IPS-18c (cell line): ENCODE results near the gene SLC25A48.
A peak's percentile ranks its signal among the peaks of the same experiment; 100 is the strongest.

Experiments
- H3K4me3 ChIP-seq: 2 replicates; pipeline ENCODE4 v1.7.0; 2013; ENCODE audit warnings: low read depth, mild to moderate bottlenecking, low read length, moderate library complexity; ENCODE audit not compliant: insufficient read depth
- H3K9me3 ChIP-seq: one replicate; pipeline ENCODE4 v1.6.1; 2013; ENCODE audit warnings: mild to moderate bottlenecking, low read length, moderate library complexity; ENCODE audit not compliant: control insufficient read depth, insufficient read depth

The SLC25A48 gene

GRCh38 chr5:135887447-135887864 lies 53.0 kb downstream of the SLC25A48 start:
- Histone ChIP-seq H3K9me3 (peaks cover 2% of the 10 kb centered on the region), H3K4me3 (0 out of 2 replicates have a peak overlapping the region, but pooled peaks have one; percentile 20)

DNA sequence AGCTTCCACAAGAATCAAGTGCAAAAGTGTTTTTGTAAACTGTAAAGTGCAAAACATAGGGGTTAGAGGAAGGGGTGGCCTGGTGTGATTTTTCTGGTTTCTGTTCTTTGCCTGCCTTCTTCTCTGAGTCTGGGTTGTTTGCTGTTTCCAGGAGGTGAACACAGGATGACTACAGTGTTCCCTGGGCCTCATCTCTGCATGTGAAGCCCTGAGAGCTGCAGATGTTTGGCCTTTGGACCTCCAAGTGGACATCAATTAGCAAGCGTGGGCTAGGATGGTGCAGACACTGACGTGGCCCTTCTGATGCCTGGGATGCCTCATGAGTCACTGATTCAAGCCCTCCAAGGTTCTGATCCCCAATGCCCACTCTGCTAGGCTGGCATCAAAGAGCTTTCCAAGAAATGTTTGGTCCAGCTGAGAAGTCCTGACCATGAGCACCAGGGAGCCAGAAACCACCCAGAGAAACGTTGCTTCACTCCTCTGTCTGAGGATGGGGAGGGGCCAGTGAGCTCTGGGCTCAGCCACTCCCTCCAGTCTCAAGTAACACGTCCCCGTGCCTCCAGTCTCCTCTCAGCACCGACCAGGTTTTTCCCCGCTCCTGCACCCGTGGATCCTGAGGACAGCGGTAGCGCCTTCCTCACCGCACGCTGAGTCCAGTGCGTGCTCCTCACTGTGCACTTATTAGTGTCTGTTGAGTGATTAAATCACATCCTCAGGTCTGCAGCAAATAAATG lies 53.6 kb downstream of the SLC25A48 start:
- H3K9me3 ChIP-seq, result peaks cover 2% of the 10 kb centered on the region
- H3K4me3 ChIP-seq, result no peak overlapping the region

- Histone ChIP-seq H3K4me3 (no peak overlapping the region), H3K9me3 (no peaks in the 10 kb centered on the region)
Measured at GRCh38 chr5:135890296-135890695, 55.8 kb downstream of the SLC25A48 start.

- H3K4me3 ChIP-seq, result no peak overlapping the region
- H3K9me3 ChIP-seq, result no peaks in the 10 kb centered on the region
Measured at GRCh38 chr5:135890867-135891266, 56.4 kb downstream of the SLC25A48 start.

GRCh38 chr5:135891268-135891667 lies 56.8 kb downstream of the SLC25A48 start:
- H3K9me3 ChIP-seq, result no peaks in the 10 kb centered on the region
- H3K4me3 ChIP-seq, result no peak overlapping the region

- Histone ChIP-seq H3K9me3 (no peaks in the 10 kb centered on the region), H3K4me3 (no peak overlapping the region)
Measured at GRCh38 chr5:135891791-135892190, 57.3 kb downstream of the SLC25A48 start.

- Histone ChIP-seq H3K4me3 (no peak overlapping the region), H3K9me3 (no peaks in the 10 kb centered on the region)
Measured at GRCh38 chr5:135894276-135894675, 59.8 kb downstream of the SLC25A48 start.

DNA sequence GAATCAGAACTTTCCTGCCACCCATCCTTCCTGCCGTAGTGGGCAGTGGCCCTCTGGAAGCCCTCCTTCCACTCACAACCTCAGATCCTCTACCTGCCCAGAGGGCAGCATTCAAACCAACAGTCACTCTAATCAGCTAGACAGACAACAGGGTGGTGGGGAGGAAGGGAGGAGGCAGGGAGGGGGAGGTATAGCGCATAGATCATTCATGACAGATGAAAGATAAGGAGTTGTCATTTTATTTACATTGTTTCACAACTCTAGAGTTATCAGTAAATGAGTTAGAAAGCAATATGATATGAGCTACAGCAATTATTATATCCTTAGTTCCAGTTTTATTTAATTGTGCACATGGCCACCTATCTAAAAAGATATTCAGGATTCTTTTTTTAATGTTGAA lies 60.3 kb downstream of the SLC25A48 start:
- Histone ChIP-seq H3K9me3 (no peaks in the 10 kb centered on the region), H3K4me3 (no peak overlapping the region)

- Histone ChIP-seq H3K4me3 (no peak within 1 kb of the TSS), H3K9me3 (no peaks in the 10 kb centered on the region)
Measured at GRCh38 chr5:135895474-135896006, 61.1 kb downstream of the SLC25A48 start, which contains the start of gene IL9. Gene IL9 (minus strand): TSS chr5:135895841. CDS start chr5:135895816, 25 bp downstream.

DNA sequence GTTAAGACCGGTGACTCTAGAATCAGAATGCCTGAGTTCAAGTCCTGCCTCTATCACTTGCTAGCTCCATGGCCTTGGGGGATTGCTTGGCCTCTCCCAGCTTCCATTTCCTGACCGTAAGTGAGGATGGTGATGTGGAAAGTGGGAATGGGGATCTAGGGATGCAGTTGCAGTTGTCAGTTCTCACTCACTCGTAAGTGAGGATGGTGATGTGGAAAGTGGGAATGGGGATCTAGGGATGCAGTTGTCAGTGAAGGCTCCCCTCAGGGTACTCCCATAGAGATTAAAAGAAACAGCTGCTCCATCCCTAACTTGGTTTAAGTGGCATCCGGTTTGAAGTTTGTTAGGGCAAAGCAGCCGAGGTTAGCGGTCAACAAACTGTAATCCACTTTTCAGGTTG lies 64.2 kb downstream of the SLC25A48 start:
- Histone ChIP-seq H3K9me3 (no peaks in the 10 kb centered on the region), H3K4me3 (no peak overlapping the region)

DNA sequence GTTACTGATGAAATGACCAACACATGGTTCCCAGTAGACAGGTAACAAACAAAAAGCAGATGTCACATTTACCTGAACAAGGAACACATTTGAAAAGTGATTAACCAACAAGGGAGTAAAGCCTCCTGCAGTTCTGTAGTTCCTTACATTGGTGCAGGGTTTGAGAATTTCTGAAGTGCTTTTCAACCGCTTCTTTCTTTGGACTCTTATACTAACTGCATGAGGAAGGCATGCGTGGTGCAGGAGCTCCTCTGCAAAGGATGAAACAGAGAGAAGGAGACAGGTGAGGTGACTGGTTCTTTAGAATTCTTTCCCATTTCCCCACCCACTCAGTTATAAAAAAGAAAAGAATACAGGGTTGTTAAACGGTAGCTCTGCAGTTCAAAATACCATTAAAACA lies 65.8 kb downstream of the SLC25A48 start:
- H3K4me3 ChIP-seq, result no peak overlapping the region

GRCh38 chr5:135901633-135902032 lies 67.2 kb downstream of the SLC25A48 start:
- Histone ChIP-seq H3K4me3 (no peak overlapping the region), H3K9me3 (no peaks in the 10 kb centered on the region)

More for the DNA sequence above, 65.8 kb downstream of the SLC25A48 start:
- no peaks in the 10 kb centered on the region for H3K9me3 ChIP-seq

DNA sequence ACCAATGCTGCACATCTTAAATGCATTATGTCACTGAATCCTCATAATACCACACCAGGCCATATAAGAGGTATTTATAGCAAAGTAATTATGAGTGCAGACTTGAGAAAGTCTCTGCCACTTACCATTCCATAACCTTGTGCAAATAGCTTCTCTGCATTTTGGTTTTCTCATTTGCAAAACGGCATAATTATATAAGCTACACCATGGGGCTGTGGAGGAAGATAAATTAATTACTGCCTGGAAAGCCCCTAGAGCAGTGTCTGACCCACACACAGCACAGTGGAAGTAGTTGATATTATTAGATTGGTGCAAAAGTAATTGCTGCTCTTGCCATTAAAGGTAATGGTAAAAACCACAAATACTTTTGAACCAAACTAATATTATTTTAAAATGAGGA lies 70.7 kb downstream of the SLC25A48 start:
- H3K9me3 ChIP-seq, result no peaks in the 10 kb centered on the region
- H3K4me3 ChIP-seq, result no peak overlapping the region

- H3K4me3 ChIP-seq, result no peak overlapping the region
- H3K9me3 ChIP-seq, result no peaks in the 10 kb centered on the region
Measured at GRCh38 chr5:135913713-135914626, 79.5 kb downstream of the SLC25A48 start.

DNA sequence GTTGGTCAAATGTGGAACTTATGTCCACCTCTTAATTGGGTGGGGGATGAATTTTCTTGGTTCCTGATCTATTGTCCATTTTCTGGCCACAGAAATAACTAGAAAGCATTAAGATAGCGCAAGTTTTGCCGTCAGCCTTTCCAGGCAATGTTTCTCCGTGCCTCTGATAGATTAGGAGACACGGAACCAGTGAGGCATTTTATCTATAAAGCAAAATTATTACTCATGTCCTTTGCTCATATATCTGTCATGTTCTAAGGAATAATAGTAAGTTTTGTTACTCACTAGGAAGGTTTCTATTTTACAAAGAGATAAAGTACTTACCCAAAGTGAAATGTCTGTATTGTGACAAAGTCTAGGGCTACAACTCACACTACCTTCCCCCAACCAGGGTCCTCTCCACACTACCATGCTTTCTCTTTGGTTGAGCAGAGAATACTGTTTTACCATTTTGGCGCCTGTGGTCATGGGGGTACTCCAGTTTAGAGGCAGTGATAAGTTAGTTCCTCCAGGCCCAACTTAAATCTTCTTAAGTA lies 81.1 kb downstream of the SLC25A48 start:
- Histone ChIP-seq H3K9me3 (no peaks in the 10 kb centered on the region), H3K4me3 (no peak overlapping the region)

GRCh38 chr5:135916638-135917263 lies 82.3 kb downstream of the SLC25A48 start:
- H3K9me3 ChIP-seq, result no peaks in the 10 kb centered on the region
- no peak overlapping the region for H3K4me3 ChIP-seq

DNA sequence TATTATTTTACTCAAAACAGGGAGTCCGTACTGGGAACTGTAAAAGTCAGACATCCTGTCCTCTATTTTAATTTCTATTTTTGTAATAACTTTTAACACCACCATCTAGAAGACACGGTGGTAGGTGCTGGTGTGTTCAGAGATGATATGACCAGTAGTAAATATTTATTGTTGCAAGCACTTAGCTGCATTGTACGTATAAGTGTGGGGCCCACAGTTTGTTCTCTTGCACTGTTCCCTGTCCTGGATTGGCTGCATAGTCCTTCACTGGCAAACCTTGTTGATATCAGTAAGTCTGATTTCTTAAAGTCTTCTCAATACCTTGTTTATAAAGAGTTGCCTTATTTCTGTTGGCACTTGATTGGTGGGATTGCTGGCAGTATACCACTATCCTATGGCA lies 85.7 kb downstream of the SLC25A48 start:
- no peaks in the 10 kb centered on the region for H3K9me3 ChIP-seq
- H3K4me3 ChIP-seq, result no peak overlapping the region
